Activated CD8-positive, alpha-beta T cell treated with anti-CD3 and anti-CD28 coated beads, Interleukin-2, amount 10 ng/mL, durations not matched to agents 7 days and 5 days (primary cell): ENCODE results near the gene ISCU. TPM values are rescaled to one million over a fixed set of nuclear protein-coding genes. Genes with fewer than 3 reads are reported as not detected.

Source experiments
- ATAC-seq: fragments of 150-1000 bp; cut with Tn5 transposase; one replicate; pipeline ENCODE4 v1.10.0; 2021; ENCODE audit warnings: moderate library complexity
- CTCF ChIA-PET: fragments of 350-600 bp; sonication (Branson Sonifier 250); formaldehyde crosslinking; loops from one replicate; lab custom pipeline; 2021; ENCODE audit warnings: antibody characterized with exemption; lab: Charles Lee
- POLR2A ChIA-PET: fragments of 350-600 bp; sonication (Branson Sonifier 250); formaldehyde crosslinking; loops from one replicate; lab custom pipeline; 2021; ENCODE audit warnings: antibody characterized with exemption; lab: Charles Lee
- DNase-seq: peaks from one replicate; pipeline ENCODE4 v3.0.0-alpha.2; 2020
- H3K27ac Mint-ChIP-seq: one replicate; pipeline ENCODE4 v1.8.0; 2021; ENCODE audit warnings: mild to moderate bottlenecking, mixed read lengths
- H3K27me3 Mint-ChIP-seq: one replicate; pipeline ENCODE4 v1.8.0; 2021; ENCODE audit warnings: low read depth, mixed read lengths
- H3K36me3 Mint-ChIP-seq: one replicate; pipeline ENCODE4 v1.8.0; 2021; ENCODE audit warnings: low read depth, mixed read lengths
- H3K4me1 Mint-ChIP-seq: one replicate; pipeline ENCODE4 v1.8.0; 2021; ENCODE audit warnings: low read depth, mixed read lengths
- H3K4me3 Mint-ChIP-seq: one replicate; pipeline ENCODE4 v1.8.0; 2021; ENCODE audit warnings: mild to moderate bottlenecking, mixed read lengths
- H3K9me3 Mint-ChIP-seq: one replicate; pipeline ENCODE4 v1.8.0; 2022; ENCODE audit warnings: mixed read lengths; ENCODE audit not compliant: insufficient read depth
- total RNA-seq, 2 experiments: library from RNA; stranded (reverse); gene quantifications; one replicate each; pipeline ENCODE4 v1.2.3, GENCODE V29; 2021

The ISCU gene
- total RNA-seq, 2 experiments from 2014 or later = 58.5 to 59.5 TPM

DNA sequence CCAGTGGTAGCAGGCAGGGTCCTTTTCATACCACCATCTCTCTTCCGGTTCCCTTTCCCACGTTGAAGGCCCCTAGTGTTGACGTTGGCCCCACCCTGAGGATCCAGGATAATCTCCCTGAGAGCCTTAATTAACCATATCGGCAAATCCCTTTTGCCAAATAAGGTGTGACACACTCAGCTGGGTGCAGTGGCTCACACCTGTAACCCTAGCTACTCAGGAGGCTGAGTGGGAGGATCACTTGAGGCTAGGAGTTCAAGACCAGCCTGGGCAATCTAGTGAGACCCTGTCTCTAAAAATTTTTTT, 38.3 kb downstream of the ISCU start:
- ChIA-PET CTCF (interaction anchor here (2.1 kb wide), 1 partner anchor 17 kb away, joined by 12 read pairs; no protein-coding TSS in a partner anchor), POLR2A (interaction anchor here (0.6 kb wide), 1 partner anchor 29 kb away, joined by 3 read pairs; no protein-coding TSS in a partner anchor)
- no peak overlapping the region for H3K27ac Mint-ChIP-seq
- ATAC-seq (no peak), DNase-seq (no peak)
- H3K27me3 Mint-ChIP-seq = peaks cover 9% of the 10 kb centered on the region
- no peak overlapping the region for H3K4me3 Mint-ChIP-seq
- H3K9me3 Mint-ChIP-seq = no peaks in the 10 kb centered on the region
- no peaks in the 10 kb centered on the region for H3K4me1 Mint-ChIP-seq
- peaks cover 2% of the 10 kb centered on the region for H3K36me3 Mint-ChIP-seq

DNA sequence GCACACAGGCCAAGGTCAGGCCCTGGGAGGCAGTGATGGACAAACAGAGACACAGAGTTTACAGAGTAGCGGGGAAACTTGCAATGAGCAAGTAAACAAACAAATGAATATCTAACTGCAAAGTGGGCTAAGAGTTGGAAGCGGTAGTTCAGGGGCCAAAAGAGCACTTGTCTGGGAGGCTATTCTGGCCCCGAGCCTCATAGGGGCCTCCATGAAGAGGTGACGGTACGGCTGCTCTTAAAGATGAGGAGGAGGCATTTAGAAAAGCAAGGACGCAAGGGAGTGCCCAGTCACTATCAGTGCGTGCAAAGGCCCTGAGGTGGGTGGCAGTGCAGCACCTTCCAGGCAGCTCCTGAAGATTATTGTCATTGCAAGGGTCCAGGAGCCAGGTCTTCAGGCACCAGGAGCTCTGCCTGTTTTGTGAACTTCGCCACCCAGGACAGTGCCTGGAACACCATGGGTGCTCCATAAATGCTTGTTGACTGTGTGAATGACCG, 39.9 kb downstream of the ISCU start:
- Mint-ChIP-seq H3K36me3 (peaks cover 2% of the 10 kb centered on the region), H3K27me3 (peaks cover 9% of the 10 kb centered on the region), H3K4me1 (no peaks in the 10 kb centered on the region), H3K9me3 (no peaks in the 10 kb centered on the region), H3K27ac (no peak overlapping the region), H3K4me3 (no peak overlapping the region)
- ChIA-PET CTCF (no interaction called here), POLR2A (no interaction called here)
- DNase-seq = no peak
- no peak for ATAC-seq

DNA sequence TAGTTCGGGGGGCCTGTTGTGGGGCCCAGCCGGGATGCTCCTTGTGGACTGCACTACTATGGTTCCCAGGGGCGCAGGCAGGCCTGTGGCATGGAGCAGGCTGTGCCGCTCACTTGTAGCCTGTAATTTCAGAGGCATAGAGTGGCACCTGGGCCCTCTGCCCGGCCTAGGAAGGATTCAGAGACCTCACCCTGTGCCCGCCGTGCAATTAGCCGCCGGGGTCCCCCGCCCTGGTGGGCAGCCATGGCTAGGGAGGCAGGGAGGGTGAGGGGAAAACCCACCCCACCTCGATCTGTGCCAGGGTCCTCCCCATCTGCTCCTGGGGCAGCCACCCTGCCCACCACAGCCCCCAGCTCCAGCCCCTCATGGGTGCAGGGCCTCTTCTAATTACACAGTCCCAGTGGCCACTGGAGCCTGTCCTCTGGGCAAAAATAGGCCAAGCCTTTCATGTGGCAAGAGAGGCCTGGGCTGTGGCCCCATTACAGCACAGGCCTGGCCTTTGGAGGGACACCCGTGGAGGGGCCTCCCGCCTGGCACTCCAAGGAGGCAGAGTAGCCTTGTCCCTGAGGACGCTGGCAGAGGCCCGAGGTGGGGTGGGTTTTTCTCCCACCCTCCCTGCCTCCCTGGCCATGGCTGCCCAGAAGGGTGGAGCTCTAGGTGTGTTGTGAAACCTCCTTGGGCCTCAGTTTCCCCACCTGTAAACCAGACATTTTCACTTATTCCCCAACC, 40.7 kb downstream of the ISCU start:
- ATAC-seq = no peak
- CTCF ChIA-PET = interaction anchor here (1.8 kb wide), 1 partner anchor 15 kb away, joined by 10 read pairs; no protein-coding TSS in a partner anchor
- H3K4me3 Mint-ChIP-seq = no peak overlapping the region
- DNase-seq = no peak
- peaks cover 9% of the 10 kb centered on the region for H3K27me3 Mint-ChIP-seq
- no peaks in the 10 kb centered on the region for H3K9me3 Mint-ChIP-seq
- no peak overlapping the region for H3K27ac Mint-ChIP-seq
- no peaks in the 10 kb centered on the region for H3K4me1 Mint-ChIP-seq
- POLR2A ChIA-PET = no interaction called here
- H3K36me3 Mint-ChIP-seq = peaks cover 2% of the 10 kb centered on the region

DNA sequence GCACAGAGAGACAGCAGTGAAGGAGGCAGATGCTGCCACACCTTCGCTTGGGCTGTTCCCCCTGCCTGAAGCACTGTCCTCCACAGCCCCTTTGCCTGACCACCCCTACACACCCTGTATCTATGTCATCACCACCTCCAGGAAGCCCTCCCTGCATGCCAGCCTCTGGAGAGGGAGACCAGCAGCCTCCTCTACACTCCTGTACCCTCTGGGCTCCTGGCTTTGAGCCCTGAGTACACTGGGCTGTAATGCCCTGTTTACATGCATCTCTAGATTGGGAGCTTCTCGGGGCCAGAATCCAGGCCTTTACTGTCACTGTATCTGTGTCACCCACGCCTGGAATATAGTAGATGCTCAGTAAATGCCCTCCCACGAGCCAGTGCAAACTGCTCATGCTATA, 41.3 kb downstream of the ISCU start:
- H3K4me3 Mint-ChIP-seq = no peak overlapping the region
- ChIA-PET CTCF (interaction anchor here (1.8 kb wide), 1 partner anchor 14 kb away, joined by 10 read pairs; no protein-coding TSS in a partner anchor), POLR2A (no interaction called here)
- H3K27ac Mint-ChIP-seq = no peak overlapping the region
- no peaks in the 10 kb centered on the region for H3K9me3 Mint-ChIP-seq
- H3K36me3 Mint-ChIP-seq = peaks cover 2% of the 10 kb centered on the region
- DNase-seq (no peak), ATAC-seq (no peak)
- H3K27me3 Mint-ChIP-seq = peaks cover 9% of the 10 kb centered on the region
- no peaks in the 10 kb centered on the region for H3K4me1 Mint-ChIP-seq

DNA sequence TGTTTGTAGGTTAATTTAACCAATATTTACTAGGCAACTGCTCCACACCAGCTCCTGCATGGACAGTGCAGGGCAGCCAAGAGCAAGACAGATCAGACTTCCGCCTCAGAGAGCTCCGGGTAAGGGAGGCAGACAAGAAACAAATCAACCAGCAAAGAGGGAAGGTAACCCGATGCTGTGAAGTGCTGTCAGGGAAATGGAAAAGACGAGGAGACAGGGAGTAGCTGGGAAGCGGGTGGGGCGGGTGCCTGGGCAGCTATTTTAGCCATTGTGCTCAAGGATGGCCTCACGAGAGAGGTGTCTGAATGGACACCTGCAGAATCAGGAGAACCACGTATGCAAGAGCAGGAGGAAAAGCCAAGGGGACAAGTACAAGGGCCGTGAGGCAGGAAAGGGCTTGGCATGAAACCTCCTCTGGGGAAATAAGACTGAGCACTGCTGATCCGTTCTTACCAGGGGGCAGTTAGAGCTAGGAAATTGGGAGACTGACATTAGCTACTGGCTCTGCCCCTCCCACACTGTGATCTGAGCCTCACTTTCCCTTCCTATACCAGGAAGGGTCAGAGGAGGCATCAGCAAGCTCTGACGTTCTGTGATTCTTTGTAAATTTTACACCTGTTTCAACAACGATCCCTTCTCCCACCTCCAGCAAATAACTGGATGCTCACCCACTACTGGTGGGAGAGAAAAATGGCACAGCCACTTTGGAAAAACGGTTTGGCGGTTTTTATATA, 42.0 kb downstream of the ISCU start:
- no peaks in the 10 kb centered on the region for H3K4me1 Mint-ChIP-seq
- ChIA-PET CTCF (interaction anchor here (1.0 to 1.8 kb wide), 2 partner anchors 13 to 34 kb away, joined by 4 to 10 read pairs; no protein-coding TSS in a partner anchor), POLR2A (interaction anchor here (0.9 to 1.4 kb wide), 3 partner anchors 13 to 29 kb away, joined by 3 to 4 read pairs (median 3); partner anchors contain the start of gene SELPLG)
- H3K27me3 Mint-ChIP-seq = peaks cover 9% of the 10 kb centered on the region
- no peaks in the 10 kb centered on the region for H3K9me3 Mint-ChIP-seq
- H3K36me3 Mint-ChIP-seq = peaks cover 2% of the 10 kb centered on the region
- H3K4me3 Mint-ChIP-seq = no peak overlapping the region
- no peak for DNase-seq
- no peak for ATAC-seq
- H3K27ac Mint-ChIP-seq = no peak overlapping the region

DNA sequence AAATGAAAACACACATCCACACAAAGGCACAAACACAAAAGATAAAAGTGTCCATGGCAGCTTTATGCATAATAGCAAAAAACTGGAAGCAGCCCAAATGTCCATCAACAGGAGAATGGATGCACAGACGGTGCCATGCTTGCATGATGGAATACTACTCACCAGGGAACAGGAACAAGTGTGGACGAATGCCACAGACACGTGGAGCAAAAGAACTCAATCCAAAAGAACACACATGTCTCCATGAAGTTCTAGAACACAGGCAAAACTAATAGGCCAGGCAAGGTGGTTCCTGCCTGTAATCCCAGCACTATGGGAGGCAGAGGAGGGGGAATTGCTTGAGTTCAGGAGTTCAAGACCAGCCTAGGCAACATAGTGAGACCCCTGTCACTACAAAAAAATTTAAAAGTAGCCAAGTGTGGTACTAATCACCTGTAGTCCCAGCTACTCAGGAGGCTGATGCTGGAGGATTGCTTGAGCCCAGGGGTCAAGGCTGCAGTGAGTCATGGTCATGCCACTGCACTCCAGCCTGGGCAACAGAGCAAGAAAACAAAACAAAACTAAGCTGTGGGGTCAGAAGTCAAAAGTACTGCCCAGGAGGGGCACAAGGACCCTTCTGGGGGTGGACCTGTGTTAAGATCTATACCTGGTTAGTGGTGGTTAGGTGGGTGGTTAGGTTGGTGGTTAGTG, 42.7 kb downstream of the ISCU start:
- Mint-ChIP-seq H3K4me3 (peak overlapping the region; percentile 54), H3K9me3 (no peaks in the 10 kb centered on the region), H3K36me3 (peaks cover 2% of the 10 kb centered on the region), H3K27me3 (peaks cover 9% of the 10 kb centered on the region), H3K4me1 (no peaks in the 10 kb centered on the region), H3K27ac (peak overlapping the region; percentile 83)
- DNase-seq = no peak
- peak; percentile 29 for ATAC-seq
- ChIA-PET POLR2A (interaction anchor here (0.9 to 1.4 kb wide), 3 partner anchors 12 to 28 kb away, joined by 3 to 4 read pairs (median 3); partner anchors contain the start of gene SELPLG), CTCF (interaction anchor here (1.0 to 1.8 kb wide), 2 partner anchors 13 to 35 kb away, joined by 4 to 10 read pairs; no protein-coding TSS in a partner anchor)

DNA sequence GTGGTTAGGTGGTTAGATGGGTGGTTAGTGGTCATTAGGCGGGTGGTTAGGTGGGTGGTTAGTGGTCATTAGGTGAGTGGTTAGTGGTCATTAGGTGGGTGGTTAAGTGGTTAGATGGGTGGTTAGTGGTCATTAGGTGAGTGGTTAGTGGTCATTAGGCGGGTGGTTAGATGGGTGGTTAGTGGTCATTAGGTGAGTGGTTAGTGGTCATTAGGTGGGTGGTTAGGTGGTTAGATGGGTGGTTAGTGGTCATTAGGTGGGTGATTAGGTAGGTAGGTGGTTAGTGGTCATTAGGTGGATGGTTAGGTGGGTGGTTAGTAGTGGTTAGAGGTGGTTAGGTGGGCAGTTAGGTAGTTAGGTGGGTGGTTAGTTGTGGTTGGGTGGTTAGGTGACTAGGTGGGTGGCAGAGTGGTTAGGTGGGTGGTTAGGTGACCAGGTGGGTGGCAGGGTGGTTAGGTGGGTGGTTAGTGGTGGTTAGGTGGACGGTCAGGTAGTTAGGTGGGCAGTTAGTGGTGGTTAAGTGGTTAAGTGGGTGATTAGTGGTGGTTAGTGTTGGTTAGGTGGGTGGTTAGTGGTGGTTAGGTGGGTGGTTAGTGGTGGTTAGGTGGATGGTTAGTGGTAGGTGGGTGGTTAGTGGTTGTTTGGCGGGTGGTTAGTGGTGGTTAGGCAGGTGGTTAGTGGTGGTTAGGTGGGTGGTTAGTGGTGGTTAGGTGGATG, 43.5 kb downstream of the ISCU start:
- CTCF ChIA-PET = interaction anchor here (1.1 kb wide), 1 partner anchor 12 kb away, joined by 7 read pairs; no protein-coding TSS in a partner anchor
- no peaks in the 10 kb centered on the region for H3K4me1 Mint-ChIP-seq
- peak overlapping the region; percentile 54 for H3K4me3 Mint-ChIP-seq
- H3K27me3 Mint-ChIP-seq = peaks cover 9% of the 10 kb centered on the region
- no peak for DNase-seq
- H3K36me3 Mint-ChIP-seq = peaks cover 2% of the 10 kb centered on the region
- peak overlapping the region; percentile 83 for H3K27ac Mint-ChIP-seq
- ATAC-seq = no peak
- H3K9me3 Mint-ChIP-seq = no peaks in the 10 kb centered on the region
- POLR2A ChIA-PET = no interaction called here

DNA sequence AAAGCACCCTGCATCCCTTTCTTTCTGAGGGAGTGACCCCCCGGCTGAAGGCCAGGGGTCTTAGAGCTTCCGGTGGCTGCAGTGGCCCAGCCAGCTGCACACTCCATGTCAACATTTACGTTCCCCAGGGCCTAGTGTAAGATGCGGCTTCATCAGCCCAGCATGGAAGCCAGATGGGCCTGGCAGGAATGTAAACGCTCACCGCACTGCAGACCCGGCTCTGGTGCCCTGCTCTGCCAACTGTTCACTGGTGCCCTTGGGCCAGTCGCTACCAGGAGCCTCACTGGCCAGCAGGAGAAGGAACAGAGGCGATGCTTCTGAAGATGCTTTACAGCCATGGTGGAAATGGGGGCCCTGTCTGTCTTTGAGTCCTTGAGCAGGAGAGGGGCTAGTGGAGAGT, 44.1 kb downstream of the ISCU start:
- ATAC-seq (peak; percentile 36), DNase-seq (no peak)
- H3K4me1 Mint-ChIP-seq = no peaks in the 10 kb centered on the region
- peaks cover 2% of the 10 kb centered on the region for H3K36me3 Mint-ChIP-seq
- H3K4me3 Mint-ChIP-seq = no peak overlapping the region
- H3K27me3 Mint-ChIP-seq = peaks cover 9% of the 10 kb centered on the region
- ChIA-PET CTCF (interaction anchor here (1.1 kb wide), 1 partner anchor 11 kb away, joined by 7 read pairs; no protein-coding TSS in a partner anchor), POLR2A (no interaction called here)
- H3K9me3 Mint-ChIP-seq = no peaks in the 10 kb centered on the region
- no peak overlapping the region for H3K27ac Mint-ChIP-seq

DNA sequence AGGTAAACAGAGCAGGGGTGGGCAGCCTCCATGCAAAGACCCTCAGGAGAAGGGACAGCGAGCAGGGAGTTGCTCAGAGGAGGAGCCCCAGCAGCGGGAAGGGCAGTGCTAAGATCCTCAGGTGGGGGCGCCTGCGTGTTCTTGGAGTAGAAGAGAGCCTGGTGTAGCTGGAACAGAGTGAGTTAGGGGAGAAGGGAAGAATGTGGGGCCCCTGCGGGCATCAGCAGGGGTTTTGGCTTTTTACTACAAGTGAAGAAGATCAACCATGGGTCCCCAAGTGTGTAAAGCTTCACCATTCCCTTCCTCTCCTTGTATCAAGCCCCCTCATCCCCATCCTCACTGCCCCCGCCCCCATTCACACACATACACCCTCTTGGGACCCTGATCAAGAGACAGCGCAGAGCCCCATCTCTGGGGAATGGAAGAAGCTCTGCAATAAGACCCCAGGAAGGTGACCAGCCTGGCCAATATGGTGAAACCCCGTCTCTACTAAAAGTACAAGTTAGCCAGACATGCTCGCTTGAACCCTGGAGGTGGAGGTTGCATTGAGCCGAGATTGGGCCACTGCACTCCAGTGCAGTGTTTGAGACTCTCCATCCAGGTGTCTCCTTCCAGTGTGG, 45.7 kb downstream of the ISCU start:
- no peaks in the 10 kb centered on the region for H3K9me3 Mint-ChIP-seq
- ChIA-PET CTCF (interaction anchor here (1.9 kb wide), 1 partner anchor 10 kb away, joined by 7 read pairs; no protein-coding TSS in a partner anchor), POLR2A (no interaction called here)
- H3K36me3 Mint-ChIP-seq = peaks cover 2% of the 10 kb centered on the region
- H3K4me1 Mint-ChIP-seq = peaks cover 2% of the 10 kb centered on the region
- no peak overlapping the region for H3K4me3 Mint-ChIP-seq
- H3K27me3 Mint-ChIP-seq = peaks cover 9% of the 10 kb centered on the region
- H3K27ac Mint-ChIP-seq = peak overlapping the region; percentile 34
- ATAC-seq (no peak), DNase-seq (no peak)

DNA sequence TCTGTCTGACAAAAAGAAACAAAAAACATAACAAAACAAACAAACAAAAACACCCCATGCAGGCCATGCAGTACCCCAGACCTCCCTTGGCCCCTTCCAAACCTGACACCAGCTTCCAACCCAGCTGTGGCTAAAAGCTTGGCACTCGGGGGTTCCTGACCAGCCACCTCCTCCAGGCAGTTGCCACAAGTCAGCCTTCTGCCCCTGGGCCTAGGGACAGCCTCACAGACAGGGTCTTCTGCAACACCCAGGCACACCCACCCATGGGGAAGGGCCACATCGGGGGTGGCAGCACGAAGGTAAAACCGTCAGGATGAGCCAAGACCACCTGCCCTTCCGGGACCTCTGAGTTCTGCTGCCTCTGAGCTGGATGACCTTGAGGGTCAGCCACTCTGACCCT, 46.2 kb downstream of the ISCU start:
- POLR2A ChIA-PET = no interaction called here

More for the DNA sequence above, 46.2 kb downstream of the ISCU start:
- H3K4me1 Mint-ChIP-seq = peaks cover 2% of the 10 kb centered on the region
- CTCF ChIA-PET = interaction anchor here (1.9 kb wide), 1 partner anchor 9 kb away, joined by 7 read pairs; no protein-coding TSS in a partner anchor
- peaks cover 9% of the 10 kb centered on the region for H3K27me3 Mint-ChIP-seq
- no peak for DNase-seq
- peak overlapping the region; percentile 34 for H3K27ac Mint-ChIP-seq
- H3K4me3 Mint-ChIP-seq = no peak overlapping the region
- no peak for ATAC-seq
- no peaks in the 10 kb centered on the region for H3K9me3 Mint-ChIP-seq
- H3K36me3 Mint-ChIP-seq = peaks cover 2% of the 10 kb centered on the region
